GM12864 (cell line): ENCODE results near the gene ZDHHC15.
"Not testable (repeated sequence)": the region's sequence is repeated elsewhere in the genome, so short reads cannot be mapped to it uniquely, and the experiment has no call there.

Source experiments
- DNase-seq: peaks from one replicate; pipeline ENCODE4 v3.0.0-alpha.2; 2011; ENCODE audit warnings: low read depth
- H3K4me3 ChIP-seq: 2 replicates; pipeline ENCODE4 v1.5.1; 2011; ENCODE audit warnings: mild to moderate bottlenecking, low read depth, low read length, control low read depth
- TF ChIP-seq, protein P1 (sequence below): IDR thresholded peaks from 2 replicates; pipeline ENCODE4 v1.5.1; 2011; ENCODE audit warnings: low read depth, mild to moderate bottlenecking, moderate library complexity, low read length, control low read depth, inconsistent platforms; ENCODE audit errors: missing control alignments

Gene ZDHHC15

DNA sequence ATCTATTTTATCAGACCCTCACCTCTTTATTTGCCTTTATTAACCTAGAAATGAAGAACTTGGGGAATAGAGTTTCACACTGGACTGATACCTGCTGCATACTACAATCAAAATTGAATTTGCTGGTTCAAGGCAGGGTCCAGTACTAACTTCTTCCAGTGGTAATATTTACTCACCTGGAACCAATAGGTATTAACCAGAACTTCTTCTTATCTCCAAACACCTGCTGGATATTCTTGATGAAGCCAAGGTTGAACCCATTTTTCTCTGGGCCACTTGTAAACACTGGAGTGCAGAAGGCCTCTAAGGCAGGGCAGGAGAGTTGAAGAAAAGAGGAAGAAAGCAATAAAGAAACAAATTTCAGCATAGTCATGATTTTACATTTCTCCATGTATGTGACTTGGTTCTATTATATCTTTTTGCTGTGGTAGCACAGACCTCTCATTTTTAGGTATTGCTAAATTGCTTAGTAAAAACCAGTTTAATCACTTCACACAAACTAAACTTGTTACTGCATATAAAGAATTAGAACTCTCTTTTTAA is 101.1 kb downstream of the ZDHHC15 start:
- DNase-seq, result no peak
- TF ChIP-seq, protein P1, sequence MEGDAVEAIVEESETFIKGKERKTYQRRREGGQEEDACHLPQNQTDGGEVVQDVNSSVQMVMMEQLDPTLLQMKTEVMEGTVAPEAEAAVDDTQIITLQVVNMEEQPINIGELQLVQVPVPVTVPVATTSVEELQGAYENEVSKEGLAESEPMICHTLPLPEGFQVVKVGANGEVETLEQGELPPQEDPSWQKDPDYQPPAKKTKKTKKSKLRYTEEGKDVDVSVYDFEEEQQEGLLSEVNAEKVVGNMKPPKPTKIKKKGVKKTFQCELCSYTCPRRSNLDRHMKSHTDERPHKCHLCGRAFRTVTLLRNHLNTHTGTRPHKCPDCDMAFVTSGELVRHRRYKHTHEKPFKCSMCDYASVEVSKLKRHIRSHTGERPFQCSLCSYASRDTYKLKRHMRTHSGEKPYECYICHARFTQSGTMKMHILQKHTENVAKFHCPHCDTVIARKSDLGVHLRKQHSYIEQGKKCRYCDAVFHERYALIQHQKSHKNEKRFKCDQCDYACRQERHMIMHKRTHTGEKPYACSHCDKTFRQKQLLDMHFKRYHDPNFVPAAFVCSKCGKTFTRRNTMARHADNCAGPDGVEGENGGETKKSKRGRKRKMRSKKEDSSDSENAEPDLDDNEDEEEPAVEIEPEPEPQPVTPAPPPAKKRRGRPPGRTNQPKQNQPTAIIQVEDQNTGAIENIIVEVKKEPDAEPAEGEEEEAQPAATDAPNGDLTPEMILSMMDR, result no peak
- H3K4me3 ChIP-seq, result no peak overlapping the region

- not testable (repeated sequence) for DNase-seq, H3K4me3 ChIP-seq
Observed at GRCh38 chrX:75407153-75407552, 115.7 kb downstream of the ZDHHC15 start.

DNA sequence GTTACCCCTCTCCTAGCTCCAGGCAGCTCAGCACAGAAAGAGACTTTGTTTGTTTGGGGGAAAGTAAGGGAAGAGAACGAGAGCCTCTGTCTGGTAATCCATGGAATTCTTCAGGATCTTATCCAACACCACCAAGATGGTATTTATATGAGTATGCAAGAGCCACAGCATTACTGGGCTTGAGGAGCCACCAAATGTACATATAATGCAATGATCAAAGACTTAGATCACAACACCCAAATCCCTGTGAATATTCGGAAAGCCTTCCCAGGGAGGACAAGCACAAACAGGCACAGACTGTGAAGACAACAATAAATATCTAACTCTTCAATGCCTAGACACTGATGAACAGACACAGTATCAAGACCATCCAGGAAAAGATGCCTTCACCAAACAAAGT is 132.4 kb downstream of the ZDHHC15 start:
- TF ChIP-seq, protein P1, result no peak
- H3K4me3 ChIP-seq, result no peak overlapping the region
- DNase-seq, result no peak

- TF ChIP-seq, protein P1, result no peak
- H3K4me3 ChIP-seq, result no peak overlapping the region
- DNase-seq, result no peak
Observed at GRCh38 chrX:75369721-75370120, 153.1 kb downstream of the ZDHHC15 start.

DNA sequence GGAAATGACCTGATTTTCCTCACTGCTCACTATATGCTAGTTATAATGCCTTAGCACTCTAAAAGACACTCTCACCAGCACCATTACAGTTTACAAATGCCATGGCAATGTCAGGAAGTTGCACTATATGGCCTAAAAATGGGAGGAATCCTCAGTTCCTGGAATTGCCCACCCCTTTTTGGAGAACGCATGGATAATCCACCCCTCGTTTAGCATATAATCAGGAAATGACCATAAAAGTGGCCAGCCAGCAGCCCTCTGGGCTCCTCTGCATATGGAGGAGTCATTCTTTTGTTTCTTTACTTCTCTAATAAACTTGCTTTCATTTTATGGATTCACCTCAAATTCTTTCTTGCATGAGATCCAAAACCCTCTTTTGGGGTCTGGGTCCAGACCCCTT is 156.0 kb downstream of the ZDHHC15 start:
- DNase-seq, result no peak
- TF ChIP-seq, protein P1, result no peak
- H3K4me3 ChIP-seq, result no peak overlapping the region

DNA sequence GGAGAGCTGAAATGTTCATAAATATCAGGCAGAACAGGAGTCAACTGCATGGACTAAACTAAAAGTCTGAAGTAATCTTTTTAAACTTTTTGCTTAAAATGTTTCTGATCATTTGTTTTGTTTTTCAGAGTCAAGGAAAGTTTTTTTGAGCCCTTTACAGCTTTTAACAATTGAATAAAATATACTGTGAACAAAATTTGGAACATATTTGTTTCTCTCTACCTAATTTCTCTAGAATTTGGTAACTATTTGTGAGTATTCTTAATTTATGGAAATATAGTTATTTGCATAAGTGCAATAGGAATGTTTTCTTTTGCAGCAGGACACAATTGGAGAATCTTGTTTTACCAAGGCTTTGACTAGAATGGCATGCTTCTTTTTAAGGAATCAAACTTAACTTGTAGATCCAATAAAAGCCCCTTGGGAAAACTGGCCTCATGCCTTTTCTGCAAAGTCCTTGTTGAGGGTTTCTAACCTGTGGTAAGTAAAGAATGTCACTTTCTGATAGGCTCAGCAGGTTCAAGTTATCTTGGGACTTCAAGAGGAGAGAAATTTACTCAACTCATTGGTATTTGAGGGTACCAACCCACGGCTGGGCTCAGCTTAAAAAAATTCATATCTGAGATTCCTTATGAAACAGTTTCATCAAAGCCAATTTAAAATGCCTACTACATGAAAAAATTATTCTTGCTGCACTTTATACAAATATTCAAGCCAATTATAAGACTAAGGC is 157.4 kb downstream of the ZDHHC15 start:
- TF ChIP-seq, protein P1, result no peak
- H3K4me3 ChIP-seq, result no peak overlapping the region
- no peak for DNase-seq

GRCh38 chrX:75361788-75362187 is 161.0 kb downstream of the ZDHHC15 start:
- TF ChIP-seq, protein P1, result no peak
- no peak for DNase-seq

GRCh38 chrX:75348601-75349000 is 174.2 kb downstream of the ZDHHC15 start:
- H3K4me3 ChIP-seq, DNase-seq: not testable (repeated sequence)

More at GRCh38 chrX:75361788-75362187, 161.0 kb downstream of the ZDHHC15 start:
- H3K4me3 ChIP-seq, result no peak overlapping the region
